ENCODE data around the gene RNPC3.
"Not testable (repeated sequence)": the region's sequence is repeated elsewhere in the genome, so short reads cannot be mapped to it uniquely, and the experiment has no call there.

DNA sequence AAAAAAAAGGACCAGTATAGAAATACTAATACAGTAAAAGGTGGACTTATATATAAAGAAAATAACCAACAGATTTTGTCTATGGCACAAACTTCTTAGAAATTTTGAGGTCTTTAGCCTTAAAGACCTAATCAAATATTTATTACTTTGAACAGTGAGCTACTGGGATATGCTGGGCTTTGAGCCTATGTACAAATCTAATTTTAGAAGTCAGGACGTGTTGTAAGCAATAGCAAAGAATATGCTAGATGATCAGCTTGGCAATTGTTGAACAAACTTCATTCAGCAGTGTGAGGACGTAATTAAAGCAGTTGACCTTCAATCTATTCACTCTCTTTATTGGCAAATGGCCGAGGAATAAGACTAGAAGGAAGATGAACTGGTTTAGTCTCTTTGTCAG, 77.2 kb downstream of the RNPC3 start:
- not testable (repeated sequence) for TF ChIP-seq CTCF (IDR thresholded peaks at IDR 0.05; ENCODE audit: low read depth, low read length, poor library complexity, severe bottlenecking); EZH2phosphoT487 (IDR thresholded peaks at IDR 0.05; ENCODE audit: borderline replicate concordance, low read length)

Measured in DOHH2 (cell line).